ENCODE results near the gene RIMS4.

Gene RIMS4

GRCh38 chr20:44715499-44716308 is 94.6 kb downstream of the RIMS4 start:
- DNase-seq: no peak

- DNase-seq: peak in 1 of 2 experiments; percentile 48
Observed at GRCh38 chr20:44714701-44715498, 95.4 kb downstream of the RIMS4 start, which contains the start of gene CCN5. Gene CCN5 (plus strand): TSS chr20:44715369. CDS start chr20:44715391, 22 bp downstream.

GRCh38 chr20:44714102-44714700 is 96.1 kb downstream of the RIMS4 start:
- no peak for DNase-seq

GRCh38 chr20:44711237-44711636 is 99.1 kb downstream of the RIMS4 start:
- DNase-seq: no peak

GRCh38 chr20:44709797-44710196 is 100.5 kb downstream of the RIMS4 start:
- no peak for DNase-seq

GRCh38 chr20:44709380-44709779 is 101.0 kb downstream of the RIMS4 start:
- no peak for DNase-seq

- DNase-seq: no peak
Observed at GRCh38 chr20:44707018-44707579, 103.2 kb downstream of the RIMS4 start.

GRCh38 chr20:44706301-44707017 is 103.9 kb downstream of the RIMS4 start:
- no peak for DNase-seq

GRCh38 chr20:44705364-44706094 is 104.8 kb downstream of the RIMS4 start:
- no peak for DNase-seq

GRCh38 chr20:44704551-44704971 is 105.8 kb downstream of the RIMS4 start:
- DNase-seq: no peak

GRCh38 chr20:44703956-44704488 is 106.3 kb downstream of the RIMS4 start:
- no peak for DNase-seq

- no peak for DNase-seq
Observed at GRCh38 chr20:44703183-44703925, 107.0 kb downstream of the RIMS4 start.

GRCh38 chr20:44702776-44703175 is 107.6 kb downstream of the RIMS4 start:
- no peak for DNase-seq

- DNase-seq: no peak
Observed at GRCh38 chr20:44701858-44702256, 108.5 kb downstream of the RIMS4 start.
